HepG2 (cell line): ENCODE measurements around the gene TMEM117. TPM values are rescaled to one million over a fixed set of nuclear protein-coding genes. Genes with fewer than 3 reads are reported as not detected.
A peak's percentile ranks its signal among the peaks of the same experiment; 100 is the strongest.

Source experiments
- ASH2L ChIP-seq: fragments of 300-600, 200-600 bp; sonication (generic); IDR thresholded peaks from 2 replicates; pipeline ENCODE4 v1.7.0; 2017; ENCODE audit warnings: low read depth, mild to moderate bottlenecking, moderate library complexity, mixed read lengths, low read length; ENCODE audit not compliant: insufficient read length
- HOXA5 ChIP-seq: sonication (generic); formaldehyde crosslinking; IDR thresholded peaks from 2 replicates; pipeline ENCODE4 v1.4.0; 2020; ENCODE audit warnings: missing genetic modification reagents
- IKZF4 ChIP-seq: sonication (generic); formaldehyde crosslinking; IDR thresholded peaks from 2 replicates; pipeline ENCODE4 v1.5.1; 2020; ENCODE audit warnings: borderline replicate concordance, mild to moderate bottlenecking, low read depth, missing genetic modification reagents; ENCODE audit errors: not compliant biosample characterization
- IRF2 ChIP-seq: IDR thresholded peaks from 2 replicates; pipeline ENCODE4 v1.6.1; 2018; ENCODE audit warnings: missing genetic modification reagents, missing compliant biosample characterization
- MIXL1 ChIP-seq: IDR thresholded peaks from 2 replicates; pipeline ENCODE4 v1.6.1; 2016
- RFXAP ChIP-seq: sonication (generic); formaldehyde crosslinking; IDR thresholded peaks from 2 replicates; pipeline ENCODE4 v1.4.0; 2020; ENCODE audit warnings: missing genetic modification reagents, borderline replicate concordance
- SOX13 ChIP-seq, 3 experiments: fragments of 450-650 bp in 1 of 3; sonication (generic) in 1 of 3; formaldehyde crosslinking in 1 of 3; IDR thresholded peaks in 2 of 3; conservative IDR thresholded peaks in 1 of 3; 2 replicates each; pipeline versions ENCODE4 v1.5.0 to v1.6.1; 2016 to 2020; ENCODE audit warnings: antibody characterized with exemption in 1 of 3, mild to moderate bottlenecking in 1 of 3, missing compliant biosample characterization in 1 of 3, missing genetic modification reagents in 1 of 3, moderate library complexity in 1 of 3
- THYN1 ChIP-seq: sonication (generic); formaldehyde crosslinking; IDR thresholded peaks from 2 replicates; pipeline ENCODE4 v1.8.1; 2023; ENCODE audit warnings: low read depth, mild to moderate bottlenecking, moderate library complexity, missing genetic modification reagents, borderline replicate concordance
- ZC3H13 ChIP-seq: sonication (generic); formaldehyde crosslinking; IDR thresholded peaks from 2 replicates; pipeline ENCODE4 v1.8.1; 2023; ENCODE audit warnings: mild to moderate bottlenecking, missing genetic modification reagents, moderate library complexity
- ZFY ChIP-seq: sonication (generic); formaldehyde crosslinking; IDR thresholded peaks from 2 replicates; pipeline ENCODE4 v1.4.0; 2020; ENCODE audit warnings: missing genetic modification reagents
- ZFYVE20 ChIP-seq: sonication (generic); formaldehyde crosslinking; IDR thresholded peaks from 2 replicates; pipeline ENCODE4 v1.8.0; 2023; ENCODE audit warnings: low read depth, mild to moderate bottlenecking, moderate library complexity, missing genetic modification reagents, borderline replicate concordance
- ZNF136 ChIP-seq: sonication (generic); formaldehyde crosslinking; IDR thresholded peaks from 2 replicates; pipeline ENCODE4 v1.8.1; 2022; ENCODE audit warnings: low read depth, mild to moderate bottlenecking, moderate library complexity, missing genetic modification reagents
- ZNF207 ChIP-seq: fragments of 450-650 bp; IDR thresholded peaks from 2 replicates; pipeline ENCODE4 v1.6.1; 2016; ENCODE audit warnings: antibody characterized with exemption, borderline replicate concordance
- ZNF839 ChIP-seq: sonication (generic); formaldehyde crosslinking; IDR thresholded peaks from 2 replicates; pipeline ENCODE4 v1.4.0; 2020; ENCODE audit warnings: missing genetic modification reagents, mild to moderate bottlenecking, borderline replicate concordance
- polyA plus RNA-seq, 8 experiments: library from polyadenylated mRNA; depleted of rRNA in 3 of 8; stranded (reverse) in 7 of 8; unstranded in 1 of 8; fragments of >200 nt; fragmentation: Illumina TruSeq in 4 of 8; extraction: Trizol in 4 of 8; gene quantifications; 2 replicates each; pipeline versions ENCODE4 v1.2.1 to v1.2.3, GENCODE V29; 2011 to 2016; ENCODE audit warnings: low read depth in 4 of 8, missing spikeins in 1 of 8, mixed read lengths in 1 of 8; ENCODE audit not compliant: insufficient read depth in 1 of 8
- total RNA-seq, 5 experiments: library from RNA; depleted of rRNA; stranded (reverse); fragments of >200 nt; fragmentation: Illumina TruSeq; extraction: Trizol; gene quantifications; 2 replicates each; pipeline ENCODE4 v1.2.3, GENCODE V29; 2016; ENCODE audit warnings: low read depth in 1 of 5
- TF ChIP-seq, protein P1 (sequence below), 2 experiments: sonication (generic) in 1 of 2; formaldehyde crosslinking in 1 of 2; IDR thresholded peaks; 2 replicates each; pipeline versions ENCODE4 v1.5.1 to v1.6.1; 2011 to 2020; ENCODE audit warnings: borderline replicate concordance in 1 of 2, low read depth in 1 of 2, low read length in 1 of 2, mild to moderate bottlenecking in 1 of 2, missing genetic modification reagents in 1 of 2, moderate library complexity in 1 of 2
- TF ChIP-seq, protein P2 (sequence below), 2 experiments: fragments of 450-650 bp in 1 of 2; sonication (generic) in 1 of 2; formaldehyde crosslinking; IDR thresholded peaks; 2 replicates each; pipeline versions ENCODE4 v1.5.0 to v1.8.0; 2020 to 2022; ENCODE audit warnings: mild to moderate bottlenecking in 1 of 2, missing genetic modification reagents in 1 of 2
- TF ChIP-seq, protein P3 (sequence below): sonication (generic); formaldehyde crosslinking; IDR thresholded peaks from 2 replicates; pipeline ENCODE4 v1.5.0; 2020; ENCODE audit warnings: missing genetic modification reagents
- TF ChIP-seq, protein P4 (sequence below): sonication (generic); formaldehyde crosslinking; IDR thresholded peaks from 2 replicates; pipeline ENCODE4 v1.8.1; 2023; ENCODE audit warnings: missing genetic modification reagents, inconsistent platforms, borderline replicate concordance
- TF ChIP-seq, protein P5 (sequence below): sonication (generic); formaldehyde crosslinking; IDR thresholded peaks from 2 replicates; pipeline ENCODE4 v1.5.1; 2020; ENCODE audit warnings: missing genetic modification reagents, mild to moderate bottlenecking, borderline replicate concordance

Gene TMEM117
- total and polyA plus RNA-seq, 2 of the 13 experiments (the other 11 are each of a cell fraction or from before 2014, with no cell fraction given): 2.8 to 8.5 TPM

DNA sequence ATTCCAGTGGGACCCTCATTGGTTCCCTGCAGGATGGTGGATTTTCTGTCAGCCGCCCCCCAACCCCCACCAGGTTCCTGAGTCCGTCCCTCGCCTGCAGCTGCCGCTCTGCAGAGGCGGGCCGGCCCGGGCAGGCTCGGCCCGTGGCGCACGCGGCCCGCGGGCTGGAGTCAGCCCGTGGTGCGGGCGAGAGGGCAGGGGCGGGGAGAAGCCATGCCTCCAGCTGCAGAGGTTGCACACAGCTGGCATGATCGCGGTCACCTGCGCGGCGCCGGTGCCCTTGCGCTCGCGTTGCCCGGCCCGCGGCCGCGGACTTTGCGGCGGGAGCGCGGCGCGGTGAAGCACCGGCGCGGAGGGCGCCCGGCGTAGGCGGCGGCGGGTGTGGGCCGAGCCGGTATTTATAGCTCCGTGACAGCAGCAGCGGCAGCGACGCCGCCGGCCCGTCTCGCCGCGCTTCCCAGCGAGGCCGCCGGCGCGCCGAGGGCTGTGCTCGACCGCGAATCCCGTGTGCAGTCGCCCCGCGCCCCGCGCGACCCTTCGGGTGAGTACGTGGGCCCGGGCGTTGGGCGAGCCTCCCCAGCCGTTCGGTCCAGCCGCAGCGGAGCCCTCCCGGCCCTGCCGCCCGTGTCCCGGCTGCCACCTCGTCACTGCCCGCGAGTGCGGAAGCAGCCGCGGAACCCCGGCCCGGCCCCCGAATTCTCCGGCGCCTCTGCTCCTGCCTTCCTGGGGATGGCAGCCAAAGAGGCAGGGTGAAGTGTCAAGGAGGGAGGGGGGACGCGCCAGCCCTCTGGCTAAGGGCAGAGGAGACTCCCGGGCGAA lies at the start of gene TMEM117 (continued):
- TF ChIP-seq, protein P1, sequence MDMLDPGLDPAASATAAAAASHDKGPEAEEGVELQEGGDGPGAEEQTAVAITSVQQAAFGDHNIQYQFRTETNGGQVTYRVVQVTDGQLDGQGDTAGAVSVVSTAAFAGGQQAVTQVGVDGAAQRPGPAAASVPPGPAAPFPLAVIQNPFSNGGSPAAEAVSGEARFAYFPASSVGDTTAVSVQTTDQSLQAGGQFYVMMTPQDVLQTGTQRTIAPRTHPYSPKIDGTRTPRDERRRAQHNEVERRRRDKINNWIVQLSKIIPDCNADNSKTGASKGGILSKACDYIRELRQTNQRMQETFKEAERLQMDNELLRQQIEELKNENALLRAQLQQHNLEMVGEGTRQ (IDR thresholded peaks at IDR 0.05; ENCODE audit: low read depth, low read length): no peak
- TF ChIP-seq, protein P1 (CRISPR knock-in tag; IDR thresholded peaks at IDR 0.05; ENCODE audit: borderline replicate concordance): no peak
- TF ChIP-seq, protein P2, sequence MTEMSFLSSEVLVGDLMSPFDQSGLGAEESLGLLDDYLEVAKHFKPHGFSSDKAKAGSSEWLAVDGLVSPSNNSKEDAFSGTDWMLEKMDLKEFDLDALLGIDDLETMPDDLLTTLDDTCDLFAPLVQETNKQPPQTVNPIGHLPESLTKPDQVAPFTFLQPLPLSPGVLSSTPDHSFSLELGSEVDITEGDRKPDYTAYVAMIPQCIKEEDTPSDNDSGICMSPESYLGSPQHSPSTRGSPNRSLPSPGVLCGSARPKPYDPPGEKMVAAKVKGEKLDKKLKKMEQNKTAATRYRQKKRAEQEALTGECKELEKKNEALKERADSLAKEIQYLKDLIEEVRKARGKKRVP (CRISPR knock-in tag; IDR thresholded peaks at IDR 0.05): no peak
- TF ChIP-seq, protein P3, sequence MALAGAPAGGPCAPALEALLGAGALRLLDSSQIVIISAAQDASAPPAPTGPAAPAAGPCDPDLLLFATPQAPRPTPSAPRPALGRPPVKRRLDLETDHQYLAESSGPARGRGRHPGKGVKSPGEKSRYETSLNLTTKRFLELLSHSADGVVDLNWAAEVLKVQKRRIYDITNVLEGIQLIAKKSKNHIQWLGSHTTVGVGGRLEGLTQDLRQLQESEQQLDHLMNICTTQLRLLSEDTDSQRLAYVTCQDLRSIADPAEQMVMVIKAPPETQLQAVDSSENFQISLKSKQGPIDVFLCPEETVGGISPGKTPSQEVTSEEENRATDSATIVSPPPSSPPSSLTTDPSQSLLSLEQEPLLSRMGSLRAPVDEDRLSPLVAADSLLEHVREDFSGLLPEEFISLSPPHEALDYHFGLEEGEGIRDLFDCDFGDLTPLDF (CRISPR knock-in tag): no peak
- TF ChIP-seq, protein P4, sequence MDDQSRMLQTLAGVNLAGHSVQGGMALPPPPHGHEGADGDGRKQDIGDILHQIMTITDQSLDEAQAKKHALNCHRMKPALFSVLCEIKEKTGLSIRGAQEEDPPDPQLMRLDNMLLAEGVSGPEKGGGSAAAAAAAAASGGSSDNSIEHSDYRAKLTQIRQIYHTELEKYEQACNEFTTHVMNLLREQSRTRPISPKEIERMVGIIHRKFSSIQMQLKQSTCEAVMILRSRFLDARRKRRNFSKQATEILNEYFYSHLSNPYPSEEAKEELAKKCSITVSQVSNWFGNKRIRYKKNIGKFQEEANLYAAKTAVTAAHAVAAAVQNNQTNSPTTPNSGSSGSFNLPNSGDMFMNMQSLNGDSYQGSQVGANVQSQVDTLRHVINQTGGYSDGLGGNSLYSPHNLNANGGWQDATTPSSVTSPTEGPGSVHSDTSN (CRISPR knock-in tag): no peak
- TF ChIP-seq RFXAP (CRISPR knock-in tag) (no peak), SOX13 (IDR thresholded peaks at IDR 0.05) (no peak), SOX13 (CRISPR knock-in tag; conservative IDR thresholded peaks at IDR 0.05 in 1 of 2, IDR thresholded peaks at IDR 0.05 in 1 of 2) (no peak), THYN1 (CRISPR knock-in tag) (no peak), ZNF136 (CRISPR knock-in tag) (no peak), ASH2L (peak; percentile 78), ZFY (peak; percentile 87), IKZF4 (CRISPR knock-in tag) (no peak), HOXA5 (CRISPR knock-in tag) (no peak), ZNF207 (no peak), ZC3H13 (CRISPR knock-in tag) (no peak), IRF2 (CRISPR knock-in tag) (no peak; the same call in 1 of the 2 replicates), MIXL1 (no peak), ZNF839 (no peak), ZFYVE20 (CRISPR knock-in tag) (no peak)
- TF ChIP-seq, protein P5, sequence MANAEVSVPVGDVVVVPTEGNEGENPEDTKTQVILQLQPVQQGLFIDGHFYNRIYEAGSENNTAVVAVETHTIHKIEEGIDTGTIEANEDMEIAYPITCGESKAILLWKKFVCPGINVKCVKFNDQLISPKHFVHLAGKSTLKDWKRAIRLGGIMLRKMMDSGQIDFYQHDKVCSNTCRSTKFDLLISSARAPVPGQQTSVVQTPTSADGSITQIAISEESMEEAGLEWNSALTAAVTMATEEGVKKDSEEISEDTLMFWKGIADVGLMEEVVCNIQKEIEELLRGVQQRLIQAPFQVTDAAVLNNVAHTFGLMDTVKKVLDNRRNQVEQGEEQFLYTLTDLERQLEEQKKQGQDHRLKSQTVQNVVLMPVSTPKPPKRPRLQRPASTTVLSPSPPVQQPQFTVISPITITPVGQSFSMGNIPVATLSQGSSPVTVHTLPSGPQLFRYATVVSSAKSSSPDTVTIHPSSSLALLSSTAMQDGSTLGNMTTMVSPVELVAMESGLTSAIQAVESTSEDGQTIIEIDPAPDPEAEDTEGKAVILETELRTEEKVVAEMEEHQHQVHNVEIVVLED (CRISPR knock-in tag): no peak
